Spinal cord (tissue), 10 donors: ENCODE data around the gene ADAM15. TPM values are rescaled to one million over a fixed set of nuclear protein-coding genes. Genes with fewer than 3 reads are reported as not detected.

Experiments used
- DNase-seq, 6 donors: peaks; one replicate each; pipeline versions ENCODE4 v3.0.0 to v3.0.0-alpha.2; 2013 to 2015; ENCODE audit warnings: low spot score in 6 of 6, low read depth in 4 of 6
- H3K27ac ChIP-seq: one replicate; pipeline ENCODE4 v1.5.1; 2013; ENCODE audit warnings: low read depth, low read length, control low read depth
- H3K27me3 ChIP-seq: one replicate; pipeline ENCODE4 v1.6.1; 2013; ENCODE audit warnings: low read length; ENCODE audit not compliant: control insufficient read depth, insufficient read depth
- H3K36me3 ChIP-seq: one replicate; pipeline ENCODE4 v1.6.1; 2013; ENCODE audit warnings: low read length; ENCODE audit not compliant: control insufficient read depth, insufficient read depth
- H3K4me1 ChIP-seq: one replicate; pipeline ENCODE4 v1.6.1; 2013; ENCODE audit warnings: low read length; ENCODE audit not compliant: control insufficient read depth, insufficient read depth
- H3K4me3 ChIP-seq: one replicate; pipeline ENCODE4 v1.5.1; 2013; ENCODE audit warnings: low read depth, low read length, control low read depth
- H3K9me3 ChIP-seq: one replicate; pipeline ENCODE4 v1.6.1; 2013; ENCODE audit warnings: low read length; ENCODE audit not compliant: control insufficient read depth, insufficient read depth
- WGBS: methylation state at CpG from one replicate; pipeline ENCODE4 v1.1.5; 2013; ENCODE audit warnings: missing lambda C conversion rate; ENCODE audit not compliant: insufficient coverage; 5-methylcytosine and 5-hydroxymethylcytosine counted together
- polyA plus RNA-seq, 2 donors: library from polyadenylated mRNA; unstranded; fragments of 120-200 nt; gene quantifications; one replicate each; pipeline ENCODE4 v1.2.1, GENCODE V29; 2013; ENCODE audit not compliant: insufficient read length in 2 of 2
- total RNA-seq, 2 donors: library from RNA; depleted of rRNA in 1 of 2; stranded (reverse); fragments of 120-200 nt in 1 of 2; fragments of >200 nt in 1 of 2; gene quantifications; one replicate each; pipeline versions ENCODE4 v1.2.3 to v1.2.4, GENCODE V29; 2013 to 2014
- donor health status: healthy.

The ADAM15 gene
- total and polyA plus RNA-seq, 4 donors = 29.9 to 100 (median 65.8) TPM

DNA sequence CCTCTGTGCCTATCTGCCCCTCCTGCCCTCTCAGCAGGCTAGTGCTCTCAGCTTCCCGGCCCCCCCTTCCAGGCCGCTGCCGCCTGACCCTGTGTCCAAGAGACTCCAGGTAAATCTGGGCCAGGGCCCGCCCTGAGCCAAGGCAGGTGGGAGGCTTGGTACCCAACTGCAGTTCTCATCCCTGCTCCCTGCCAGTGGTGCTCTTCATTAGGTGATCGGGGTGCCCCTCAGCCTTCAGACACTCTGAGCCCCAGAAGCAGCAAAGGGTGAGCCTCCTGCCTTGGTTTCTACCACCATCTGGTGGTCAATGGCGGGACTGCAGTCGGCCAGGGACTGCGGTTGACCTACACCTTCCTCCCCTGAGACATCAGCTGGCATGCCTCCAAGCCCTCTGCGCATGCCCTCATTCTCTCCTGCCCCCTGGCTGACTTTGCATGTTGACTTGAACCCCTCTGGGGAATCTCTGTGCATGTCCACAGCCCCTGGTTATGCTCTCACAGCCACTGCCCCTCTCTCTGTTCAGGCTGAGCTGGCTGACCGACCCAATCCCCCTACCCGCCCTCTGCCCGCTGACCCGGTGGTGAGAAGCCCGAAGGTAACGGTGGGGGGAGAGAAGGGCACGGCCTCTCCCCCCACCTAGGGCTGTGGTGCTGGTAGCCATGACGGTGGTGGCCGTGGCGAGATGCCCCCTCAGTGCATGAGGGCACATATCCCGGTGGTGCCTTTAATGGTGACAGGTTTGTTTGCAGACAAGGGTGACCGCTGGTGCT is 10.4 kb downstream of the ADAM15 start:
- WGBS = 23% methylated on average over 18 of the region's 21 CpGs
- peak in 2 of 6 donors; percentile 87 to 92 for DNase-seq
- H3K36me3 ChIP-seq = peaks cover 49% of the 10 kb centered on the region
- H3K9me3 ChIP-seq = no peaks in the 10 kb centered on the region
- peaks cover 11% of the 10 kb centered on the region for H3K27me3 ChIP-seq
- no peak overlapping the region for H3K4me3 ChIP-seq
- peaks cover 36% of the 10 kb centered on the region for H3K4me1 ChIP-seq
- H3K27ac ChIP-seq = no peak overlapping the region

- H3K27me3 ChIP-seq = peaks cover 11% of the 10 kb centered on the region
- no peak for DNase-seq
- H3K4me3 ChIP-seq = no peak overlapping the region
- H3K9me3 ChIP-seq = no peaks in the 10 kb centered on the region
- H3K36me3 ChIP-seq = peaks cover 44% of the 10 kb centered on the region
- H3K27ac ChIP-seq = no peak overlapping the region
- H3K4me1 ChIP-seq = peaks cover 36% of the 10 kb centered on the region
- WGBS = 9% methylated on average over 28 of the region's 29 CpGs
Observed at GRCh38 chr1:155062151-155062686, 11.1 kb downstream of the ADAM15 start.

DNA sequence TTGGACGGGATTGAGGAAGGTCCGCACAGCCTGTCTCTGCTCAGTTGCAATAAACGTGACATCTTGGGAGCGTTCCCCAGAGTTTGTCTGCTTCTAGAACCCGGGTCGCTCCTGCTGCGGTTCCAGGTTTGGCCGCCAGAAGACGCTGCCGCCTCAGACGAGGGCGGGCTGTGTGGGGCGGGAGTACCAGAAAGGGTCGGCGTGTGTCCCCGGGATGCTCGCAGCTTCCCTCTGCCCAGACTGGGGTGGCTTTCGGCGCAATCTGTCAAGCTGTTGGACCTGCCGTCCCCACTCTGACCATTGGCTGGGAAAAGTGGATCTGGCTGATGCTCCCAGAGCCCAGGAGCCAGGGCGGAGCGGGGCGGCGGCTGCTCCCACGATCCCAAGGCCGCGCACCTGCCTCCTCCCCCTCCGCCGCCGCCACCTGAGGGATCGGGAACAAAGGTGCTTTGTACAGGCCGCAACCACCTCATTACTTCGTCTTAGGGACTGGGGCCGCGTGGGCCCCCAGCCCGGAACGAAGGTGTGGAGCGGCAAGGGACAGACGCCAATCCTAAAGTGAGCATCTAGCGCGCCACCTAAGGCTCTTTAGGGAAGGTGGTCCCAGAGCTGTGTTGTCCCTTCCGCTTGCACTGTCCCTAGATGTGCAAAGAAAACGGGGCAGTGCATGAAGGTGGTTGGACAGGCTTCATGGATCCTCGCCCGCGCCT is 11.7 kb downstream of the ADAM15 start:
- Histone ChIP-seq H3K4me3 (peak overlapping the region; percentile 92), H3K27ac (no peak overlapping the region), H3K9me3 (no peaks in the 10 kb centered on the region), H3K4me1 (peaks cover 36% of the 10 kb centered on the region), H3K36me3 (peaks cover 38% of the 10 kb centered on the region), H3K27me3 (peaks cover 11% of the 10 kb centered on the region)
- 5% methylated on average over 41 of the region's 46 CpGs for WGBS
- peak in 2 of 6 donors; percentile 54 to 59 for DNase-seq

GRCh38 chr1:155063550-155064110 is 12.5 kb downstream of the ADAM15 start, which contains the start of gene EFNA4:
Gene EFNA4 (plus strand): TSS chr1:155063740. CDS start chr1:155063824, 84 bp downstream.
- H3K4me1 ChIP-seq = peaks cover 36% of the 10 kb centered on the region
- peaks cover 30% of the 10 kb centered on the region for H3K36me3 ChIP-seq
- H3K4me3 ChIP-seq = peak within 1 kb of the TSS; percentile 92
- H3K27ac ChIP-seq = peak within 1 kb of the TSS; percentile 94
- WGBS = 0% methylated on average over 47 of the region's 57 CpGs
- H3K9me3 ChIP-seq = no peaks in the 10 kb centered on the region
- peak in 2 of 6 donors; percentile 93 to 94 for DNase-seq
- peaks cover 11% of the 10 kb centered on the region for H3K27me3 ChIP-seq

- Histone ChIP-seq H3K4me1 (peaks cover 39% of the 10 kb centered on the region), H3K4me3 (peak overlapping the region; percentile 92), H3K36me3 (peaks cover 26% of the 10 kb centered on the region), H3K27me3 (peaks cover 11% of the 10 kb centered on the region), H3K9me3 (no peaks in the 10 kb centered on the region), H3K27ac (no peak overlapping the region)
- 0% methylated on average over 11 of the region's 14 CpGs for WGBS
- peak in 1 of 6 donors; percentile 52 for DNase-seq
Observed at GRCh38 chr1:155064111-155064831, 13.2 kb downstream of the ADAM15 start.

GRCh38 chr1:155064832-155065429 is 13.8 kb downstream of the ADAM15 start:
- no peak overlapping the region for H3K4me3 ChIP-seq
- no peaks in the 10 kb centered on the region for H3K9me3 ChIP-seq
- H3K27me3 ChIP-seq = peaks cover 11% of the 10 kb centered on the region
- DNase-seq = no peak
- peaks cover 24% of the 10 kb centered on the region for H3K36me3 ChIP-seq
- H3K4me1 ChIP-seq = peaks cover 45% of the 10 kb centered on the region
- 83% methylated on average over 2 of the region's 5 CpGs for WGBS
- H3K27ac ChIP-seq = no peak overlapping the region

DNA sequence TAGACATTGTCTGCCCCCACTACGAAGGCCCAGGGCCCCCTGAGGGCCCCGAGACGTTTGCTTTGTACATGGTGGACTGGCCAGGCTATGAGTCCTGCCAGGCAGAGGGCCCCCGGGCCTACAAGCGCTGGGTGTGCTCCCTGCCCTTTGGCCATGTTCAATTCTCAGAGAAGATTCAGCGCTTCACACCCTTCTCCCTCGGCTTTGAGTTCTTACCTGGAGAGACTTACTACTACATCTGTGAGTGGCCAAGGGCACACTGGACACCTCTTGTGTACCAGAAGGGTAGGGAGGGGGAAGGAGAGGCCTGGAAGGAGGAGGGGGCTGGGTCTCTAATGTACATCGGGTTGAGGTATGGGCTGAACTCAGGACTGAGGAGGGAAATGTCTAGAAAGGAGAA is 15.7 kb downstream of the ADAM15 start:
- H3K4me1 ChIP-seq = peaks cover 56% of the 10 kb centered on the region
- 93% methylated on average over 7 of the region's 8 CpGs for WGBS

DNA sequence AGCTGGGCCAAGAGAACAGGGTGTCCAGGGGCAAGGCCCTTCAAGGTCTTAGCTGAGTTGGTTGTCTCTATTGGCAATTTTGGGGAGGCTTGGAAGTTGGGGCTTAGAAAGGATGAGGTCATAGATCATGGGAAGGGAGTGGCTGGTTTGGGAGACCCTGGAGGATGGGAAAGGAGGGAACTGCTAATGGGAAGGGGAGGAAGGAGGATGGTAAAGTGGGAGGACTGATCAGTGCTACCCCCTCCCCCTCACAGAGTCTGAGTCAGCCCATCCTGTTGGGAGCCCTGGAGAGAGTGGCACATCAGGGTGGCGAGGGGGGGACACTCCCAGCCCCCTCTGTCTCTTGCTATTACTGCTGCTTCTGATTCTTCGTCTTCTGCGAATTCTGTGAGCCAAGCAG is 17.5 kb downstream of the ADAM15 start:
- WGBS = 100% methylated on average over 1 of the region's 3 CpGs
- no peak for DNase-seq
- Histone ChIP-seq H3K4me3 (no peak overlapping the region), H3K9me3 (no peaks in the 10 kb centered on the region), H3K27ac (no peak overlapping the region), H3K27me3 (no peaks in the 10 kb centered on the region), H3K4me1 (peaks cover 40% of the 10 kb centered on the region), H3K36me3 (peaks cover 4% of the 10 kb centered on the region)

More for the DNA sequence above, 15.7 kb downstream of the ADAM15 start:
- Histone ChIP-seq H3K27ac (no peak overlapping the region), H3K4me3 (no peak overlapping the region), H3K27me3 (peaks cover 11% of the 10 kb centered on the region), H3K36me3 (peaks cover 8% of the 10 kb centered on the region), H3K9me3 (no peaks in the 10 kb centered on the region)
- no peak for DNase-seq
